ENCODE results near the gene HSDL2. TPM values are rescaled to one million over a fixed set of nuclear protein-coding genes. Genes with fewer than 3 reads are reported as not detected.

HSDL2 gene
- total RNA-seq, 1 experiment from 2014 or later, result 37.0 TPM

DNA sequence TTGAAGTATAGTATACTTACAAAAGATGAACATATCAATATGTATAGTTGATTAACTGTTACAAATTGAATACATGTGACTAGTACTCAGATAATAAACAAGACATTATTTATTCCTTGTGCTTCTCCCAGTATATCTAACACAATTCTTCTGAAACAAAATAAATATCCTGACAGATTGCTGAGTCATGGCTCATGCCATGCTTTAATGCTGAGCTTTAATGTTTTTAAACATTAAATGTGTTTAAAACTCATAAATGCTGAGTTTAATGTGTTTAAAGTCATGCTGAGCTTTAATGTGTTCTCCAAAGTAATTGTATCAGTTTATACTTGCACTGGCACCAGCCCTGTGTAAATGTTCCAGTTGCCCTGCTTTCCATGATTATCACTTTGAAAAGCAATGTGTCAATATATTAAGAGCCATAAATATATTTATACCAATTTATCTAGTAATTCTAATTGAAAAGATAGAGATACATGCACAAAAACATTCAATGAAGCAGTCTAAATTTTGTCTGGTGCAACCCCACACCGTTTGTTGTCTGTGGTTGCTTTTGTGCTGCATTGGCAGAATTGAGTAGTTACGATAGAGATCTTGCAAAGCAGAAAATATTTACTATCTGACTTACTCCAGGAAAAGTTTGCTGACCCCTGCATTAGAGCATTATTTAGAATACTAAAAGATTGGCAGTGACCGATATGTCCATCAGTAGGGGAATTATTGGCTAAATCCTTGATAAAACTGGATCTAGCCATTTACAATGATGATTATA is 122.5 kb downstream of the HSDL2 start:
- Histone ChIP-seq H3K27ac (ENCODE audit: low read length) (peak overlapping the region; percentile 16; the same call in 1 of the 2 replicates), H2AFZ (ENCODE audit: low read length) (no peak overlapping the region), H3K27me3 (ENCODE audit: low read length) (no peaks in the 10 kb centered on the region), H3K9ac (ENCODE audit: low read length) (no peak overlapping the region), H4K20me1 (ENCODE audit: low read length) (no peaks in the 10 kb centered on the region), H3K4me1 (ENCODE audit: insufficient read depth, low read length) (peaks cover 12% of the 10 kb centered on the region), H3K9me2 (replicated peaks; ENCODE audit: low read length) (no peaks in the 10 kb centered on the region), H3F3A (ENCODE audit: low read length, unreplicated experiment) (no peaks in the 10 kb centered on the region), H3K4me2 (ENCODE audit: low read length) (peak overlapping the region; percentile 33; the same call in 1 of the 2 replicates), H3K79me2 (ENCODE audit: low read length) (0 out of 2 replicates have a peak, but pooled peaks cover 8% of the 10 kb centered on the region), H3K9me3 (ENCODE audit: low read length) (no peaks in the 10 kb centered on the region), H3K4me3 (ENCODE audit: low read length) (no peak overlapping the region), H3K36me3 (ENCODE audit: low read depth, low read length) (no peaks in the 10 kb centered on the region)
- POLR2A ChIA-PET (ENCODE audit: unreplicated experiment), result interaction anchor here (0.6 kb wide), 2 partner anchors 125 to 1078 kb away, joined by 4 read pairs; no protein-coding TSS in a partner anchor
- CTCF ChIA-PET, result interaction anchor here (0.6 kb wide), 1 partner anchor 207 kb away, joined by 3 read pairs; no protein-coding TSS in a partner anchor
- DNase-seq (peak; percentile 4), ATAC-seq (peak; percentile 48)
- intact Hi-C loops (cut with micrococcal nuclease), result no loop called here
- BruUV-seq (replicated peaks), result no TSS peak
- TF ChIP-seq EZH2 (IDR thresholded peaks at IDR 0.05; ENCODE audit: low read length, unreplicated experiment), result no peak
- TF ChIP-seq, protein P1, sequence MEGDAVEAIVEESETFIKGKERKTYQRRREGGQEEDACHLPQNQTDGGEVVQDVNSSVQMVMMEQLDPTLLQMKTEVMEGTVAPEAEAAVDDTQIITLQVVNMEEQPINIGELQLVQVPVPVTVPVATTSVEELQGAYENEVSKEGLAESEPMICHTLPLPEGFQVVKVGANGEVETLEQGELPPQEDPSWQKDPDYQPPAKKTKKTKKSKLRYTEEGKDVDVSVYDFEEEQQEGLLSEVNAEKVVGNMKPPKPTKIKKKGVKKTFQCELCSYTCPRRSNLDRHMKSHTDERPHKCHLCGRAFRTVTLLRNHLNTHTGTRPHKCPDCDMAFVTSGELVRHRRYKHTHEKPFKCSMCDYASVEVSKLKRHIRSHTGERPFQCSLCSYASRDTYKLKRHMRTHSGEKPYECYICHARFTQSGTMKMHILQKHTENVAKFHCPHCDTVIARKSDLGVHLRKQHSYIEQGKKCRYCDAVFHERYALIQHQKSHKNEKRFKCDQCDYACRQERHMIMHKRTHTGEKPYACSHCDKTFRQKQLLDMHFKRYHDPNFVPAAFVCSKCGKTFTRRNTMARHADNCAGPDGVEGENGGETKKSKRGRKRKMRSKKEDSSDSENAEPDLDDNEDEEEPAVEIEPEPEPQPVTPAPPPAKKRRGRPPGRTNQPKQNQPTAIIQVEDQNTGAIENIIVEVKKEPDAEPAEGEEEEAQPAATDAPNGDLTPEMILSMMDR (conservative IDR thresholded peaks at IDR 0.05; ENCODE audit: low read depth, low read length), result no peak
- TF ChIP-seq EZH2phosphoT487 (IDR thresholded peaks at IDR 0.05; ENCODE audit: borderline replicate concordance, low read length), result no peak

DNA sequence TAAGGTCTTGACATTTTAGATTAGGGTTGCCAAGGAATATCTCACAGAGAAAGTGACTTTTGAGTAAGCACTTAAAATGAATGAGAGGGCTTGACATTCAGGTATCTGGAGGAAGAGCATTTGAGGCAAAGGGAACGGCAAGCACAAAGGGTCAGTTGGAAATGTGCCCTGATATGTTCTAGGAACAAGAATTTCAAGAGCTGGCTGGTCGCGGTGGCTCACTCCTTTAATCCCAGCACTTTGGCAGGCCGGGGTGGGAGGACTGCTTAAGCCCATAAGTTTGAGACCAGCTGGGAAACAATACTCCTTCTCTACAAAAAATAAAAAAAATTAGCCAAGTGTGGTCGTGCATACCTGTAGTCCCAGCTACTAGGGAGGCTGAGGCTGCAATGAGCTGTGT is 123.3 kb downstream of the HSDL2 start:
- TF ChIP-seq, protein P1 (conservative IDR thresholded peaks at IDR 0.05; ENCODE audit: low read depth, low read length), result no peak
- TF ChIP-seq EZH2phosphoT487 (IDR thresholded peaks at IDR 0.05; ENCODE audit: borderline replicate concordance, low read length) (no peak), EZH2 (IDR thresholded peaks at IDR 0.05; ENCODE audit: low read length, unreplicated experiment) (no peak)
- Histone ChIP-seq H3K27me3 (ENCODE audit: low read length) (no peaks in the 10 kb centered on the region), H3K9me2 (replicated peaks; ENCODE audit: low read length) (no peaks in the 10 kb centered on the region), H3K9me3 (ENCODE audit: low read length) (no peaks in the 10 kb centered on the region), H3K79me2 (ENCODE audit: low read length) (0 out of 2 replicates have a peak, but pooled peaks cover 8% of the 10 kb centered on the region), H3K36me3 (ENCODE audit: low read depth, low read length) (no peaks in the 10 kb centered on the region), H2AFZ (ENCODE audit: low read length) (no peak overlapping the region), H3K4me2 (ENCODE audit: low read length) (no peak overlapping the region), H4K20me1 (ENCODE audit: low read length) (no peaks in the 10 kb centered on the region), H3K27ac (ENCODE audit: low read length) (no peak overlapping the region), H3K4me1 (ENCODE audit: insufficient read depth, low read length) (peaks cover 12% of the 10 kb centered on the region), H3F3A (ENCODE audit: low read length, unreplicated experiment) (no peaks in the 10 kb centered on the region), H3K4me3 (ENCODE audit: low read length) (no peak overlapping the region), H3K9ac (ENCODE audit: low read length) (no peak overlapping the region)
- no peak for DNase-seq
- ChIA-PET CTCF (no interaction called here), POLR2A (ENCODE audit: unreplicated experiment) (no interaction called here)
- no TSS peak for BruUV-seq (replicated peaks)
- no peak for ATAC-seq
- intact Hi-C loops (cut with micrococcal nuclease), result no loop called here

DNA sequence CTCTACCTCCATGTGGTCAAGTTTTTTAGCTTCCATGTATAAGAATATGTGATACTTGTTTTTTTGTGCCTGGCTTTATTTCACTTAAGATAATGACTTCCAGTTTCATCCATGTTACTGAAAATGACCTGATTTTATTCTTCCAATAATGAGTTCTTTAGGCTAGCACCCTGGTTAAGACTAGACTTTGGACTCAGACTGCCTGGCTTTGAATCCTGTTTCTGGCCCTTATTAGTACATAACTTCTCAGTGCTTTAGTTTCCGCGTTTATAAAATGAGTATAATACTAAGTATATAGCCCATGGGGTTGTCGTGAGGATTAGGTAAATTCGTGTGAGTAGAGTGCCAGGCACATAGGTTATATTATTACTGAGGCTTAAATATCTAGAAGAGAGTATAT is 125.2 kb downstream of the HSDL2 start:
- H3K4me3 ChIP-seq (ENCODE audit: low read length), result no peak overlapping the region
- DNase-seq (no peak), ATAC-seq (no peak)
- H3K79me2 ChIP-seq (ENCODE audit: low read length), result no peaks in the 10 kb centered on the region
- no peaks in the 10 kb centered on the region for H3K27me3 ChIP-seq (ENCODE audit: low read length)
- H3F3A ChIP-seq (ENCODE audit: low read length, unreplicated experiment), result no peaks in the 10 kb centered on the region
- H2AFZ ChIP-seq (ENCODE audit: low read length), result no peak overlapping the region
- H3K9ac ChIP-seq (ENCODE audit: low read length), result no peak overlapping the region
- CTCF ChIA-PET, result no interaction called here
- H3K9me2 ChIP-seq (replicated peaks; ENCODE audit: low read length), result no peaks in the 10 kb centered on the region
- POLR2A ChIA-PET (ENCODE audit: unreplicated experiment), result no interaction called here
- no TSS peak for BruUV-seq (replicated peaks)
- intact Hi-C loops (cut with micrococcal nuclease), result no loop called here
- H3K4me1 ChIP-seq (ENCODE audit: insufficient read depth, low read length), result peaks cover 12% of the 10 kb centered on the region
- TF ChIP-seq EZH2 (IDR thresholded peaks at IDR 0.05; ENCODE audit: low read length, unreplicated experiment) (no peak), EZH2phosphoT487 (IDR thresholded peaks at IDR 0.05; ENCODE audit: borderline replicate concordance, low read length) (no peak)
- TF ChIP-seq, protein P1 (conservative IDR thresholded peaks at IDR 0.05; ENCODE audit: low read depth, low read length), result no peak
- no peaks in the 10 kb centered on the region for H3K9me3 ChIP-seq (ENCODE audit: low read length)
- no peak overlapping the region for H3K27ac ChIP-seq (ENCODE audit: low read length)
- H4K20me1 ChIP-seq (ENCODE audit: low read length), result no peaks in the 10 kb centered on the region
- H3K36me3 ChIP-seq (ENCODE audit: low read depth, low read length), result no peaks in the 10 kb centered on the region
- no peak overlapping the region for H3K4me2 ChIP-seq (ENCODE audit: low read length)

Measured in PC-3 (cell line).